SU-DHL-6 (cell line): ENCODE data around the gene PPP1R14C.

Source experiments
- EZH2phosphoT487 ChIP-seq: fragments of 200-600 bp; sonication (generic), shearing (Covaris generic); conservative IDR thresholded peaks from 2 replicates; pipeline ENCODE4 v1.6.1; 2018; ENCODE audit warnings: mild to moderate bottlenecking, antibody characterized with exemption, low read length, moderate library complexity, mixed read lengths
- TF ChIP-seq, protein P1 (sequence below): fragments of 200-600 bp; sonication (generic); IDR thresholded peaks from one replicate; pipeline ENCODE4 v1.5.1; 2017; ENCODE audit warnings: antibody characterized with exemption, mild to moderate bottlenecking, low read length, moderate library complexity; ENCODE audit not compliant: insufficient read depth, poor library complexity, severe bottlenecking

GRCh38 chr6:150184850-150185731 is 42.2 kb downstream of the PPP1R14C start:
- TF ChIP-seq, protein P1, sequence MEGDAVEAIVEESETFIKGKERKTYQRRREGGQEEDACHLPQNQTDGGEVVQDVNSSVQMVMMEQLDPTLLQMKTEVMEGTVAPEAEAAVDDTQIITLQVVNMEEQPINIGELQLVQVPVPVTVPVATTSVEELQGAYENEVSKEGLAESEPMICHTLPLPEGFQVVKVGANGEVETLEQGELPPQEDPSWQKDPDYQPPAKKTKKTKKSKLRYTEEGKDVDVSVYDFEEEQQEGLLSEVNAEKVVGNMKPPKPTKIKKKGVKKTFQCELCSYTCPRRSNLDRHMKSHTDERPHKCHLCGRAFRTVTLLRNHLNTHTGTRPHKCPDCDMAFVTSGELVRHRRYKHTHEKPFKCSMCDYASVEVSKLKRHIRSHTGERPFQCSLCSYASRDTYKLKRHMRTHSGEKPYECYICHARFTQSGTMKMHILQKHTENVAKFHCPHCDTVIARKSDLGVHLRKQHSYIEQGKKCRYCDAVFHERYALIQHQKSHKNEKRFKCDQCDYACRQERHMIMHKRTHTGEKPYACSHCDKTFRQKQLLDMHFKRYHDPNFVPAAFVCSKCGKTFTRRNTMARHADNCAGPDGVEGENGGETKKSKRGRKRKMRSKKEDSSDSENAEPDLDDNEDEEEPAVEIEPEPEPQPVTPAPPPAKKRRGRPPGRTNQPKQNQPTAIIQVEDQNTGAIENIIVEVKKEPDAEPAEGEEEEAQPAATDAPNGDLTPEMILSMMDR, result no peak
- no peak for TF ChIP-seq EZH2phosphoT487
